Measurements from ENCODE around the gene C1orf116.
A peak's percentile ranks its signal among the peaks of the same experiment; 100 is the strongest.

Gene C1orf116

DNA sequence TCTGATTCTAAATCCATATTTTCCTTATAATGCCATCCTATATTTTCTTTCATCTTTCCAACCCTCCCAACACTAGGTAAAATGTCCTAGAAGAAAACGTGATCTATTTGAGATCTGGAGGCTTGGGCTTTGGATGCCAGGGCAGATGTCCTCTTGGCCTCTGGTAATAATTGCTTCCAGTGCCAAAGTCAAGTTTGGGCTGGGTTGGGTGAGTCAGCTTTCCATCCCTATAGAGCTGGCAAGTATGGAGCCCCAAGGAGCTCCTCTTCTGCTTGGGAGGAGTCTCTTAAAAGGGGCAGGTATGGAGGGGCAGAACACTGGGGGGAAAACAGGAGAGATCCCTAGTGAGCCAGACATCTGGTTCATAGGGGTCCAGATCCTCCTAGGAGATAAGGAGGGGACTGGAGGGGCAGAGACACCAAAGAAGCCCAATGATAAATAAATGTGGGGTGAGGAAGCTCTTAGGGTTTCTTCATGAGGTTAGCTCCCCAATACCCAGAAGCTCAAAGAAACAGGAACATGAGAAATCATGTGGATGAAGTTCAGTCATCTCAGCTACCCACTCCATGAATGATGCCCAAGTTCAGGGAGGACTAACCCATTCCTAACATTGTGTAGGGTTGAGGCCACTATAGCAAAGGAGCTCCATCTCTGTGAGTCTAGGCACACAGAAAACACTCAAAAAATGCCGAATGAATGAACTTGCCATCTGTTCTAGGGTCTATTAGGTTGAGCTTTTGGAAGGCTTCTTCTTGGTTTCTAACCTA is 3.5 kb downstream of the C1orf116 start:
- TF ChIP-seq, protein P1, sequence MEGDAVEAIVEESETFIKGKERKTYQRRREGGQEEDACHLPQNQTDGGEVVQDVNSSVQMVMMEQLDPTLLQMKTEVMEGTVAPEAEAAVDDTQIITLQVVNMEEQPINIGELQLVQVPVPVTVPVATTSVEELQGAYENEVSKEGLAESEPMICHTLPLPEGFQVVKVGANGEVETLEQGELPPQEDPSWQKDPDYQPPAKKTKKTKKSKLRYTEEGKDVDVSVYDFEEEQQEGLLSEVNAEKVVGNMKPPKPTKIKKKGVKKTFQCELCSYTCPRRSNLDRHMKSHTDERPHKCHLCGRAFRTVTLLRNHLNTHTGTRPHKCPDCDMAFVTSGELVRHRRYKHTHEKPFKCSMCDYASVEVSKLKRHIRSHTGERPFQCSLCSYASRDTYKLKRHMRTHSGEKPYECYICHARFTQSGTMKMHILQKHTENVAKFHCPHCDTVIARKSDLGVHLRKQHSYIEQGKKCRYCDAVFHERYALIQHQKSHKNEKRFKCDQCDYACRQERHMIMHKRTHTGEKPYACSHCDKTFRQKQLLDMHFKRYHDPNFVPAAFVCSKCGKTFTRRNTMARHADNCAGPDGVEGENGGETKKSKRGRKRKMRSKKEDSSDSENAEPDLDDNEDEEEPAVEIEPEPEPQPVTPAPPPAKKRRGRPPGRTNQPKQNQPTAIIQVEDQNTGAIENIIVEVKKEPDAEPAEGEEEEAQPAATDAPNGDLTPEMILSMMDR (conservative IDR thresholded peaks at IDR 0.05): no peak
- TF ChIP-seq ZFX (IDR thresholded peaks at IDR 0.05): no peak
- peak overlapping the region; percentile 95 for H3K27ac ChIP-seq

DNA sequence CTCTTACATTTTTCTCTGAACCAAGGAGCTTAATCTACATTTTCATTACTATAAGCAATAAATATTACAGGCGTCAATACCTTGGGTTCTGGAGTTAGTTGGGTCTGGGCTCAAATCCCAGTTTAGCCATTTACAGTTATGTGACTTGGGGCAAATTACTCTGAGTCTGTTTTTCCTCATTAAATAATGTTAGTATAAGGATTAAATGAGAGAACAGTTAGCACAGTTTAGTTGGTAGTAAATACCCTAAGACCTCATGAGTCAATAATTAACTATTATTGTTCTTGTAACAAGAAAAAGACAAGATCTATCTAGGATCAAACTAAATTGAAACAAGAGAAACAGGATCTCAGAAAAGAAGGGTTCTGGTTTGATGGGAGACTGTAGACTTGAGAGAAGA is 4.6 kb downstream of the C1orf116 start:
- peak overlapping the region; percentile 95 for H3K27ac ChIP-seq

DNA sequence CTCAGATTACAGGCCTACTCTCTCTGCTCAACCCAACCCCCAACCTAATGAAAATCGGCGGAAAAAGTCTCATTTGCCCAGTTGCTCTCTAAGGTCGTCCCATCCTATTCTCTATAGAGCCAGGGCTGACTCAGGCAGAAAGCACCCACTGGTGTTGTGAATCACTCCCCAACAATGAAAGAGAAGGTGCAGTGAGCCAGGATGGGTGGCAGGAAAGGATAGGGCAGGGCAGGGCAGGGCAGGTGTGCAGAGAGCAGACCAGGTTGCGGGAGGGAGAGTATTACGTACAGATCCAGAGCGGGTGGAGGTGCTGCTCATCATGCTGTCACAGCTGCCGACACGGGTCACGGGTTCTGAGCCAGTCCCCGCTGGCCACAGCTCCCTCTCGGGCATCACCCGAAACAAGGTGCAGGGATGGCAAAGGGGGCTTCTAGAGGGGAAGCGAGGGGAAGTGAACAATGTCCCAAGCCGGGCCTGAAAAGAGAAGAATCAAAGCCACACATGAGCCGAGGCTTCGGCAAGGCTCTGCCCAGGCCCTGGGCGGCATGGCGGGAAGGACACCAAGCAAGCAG is 5.3 kb downstream of the C1orf116 start:
- H3K27ac ChIP-seq: peak overlapping the region; percentile 95
- TF ChIP-seq, protein P1 (conservative IDR thresholded peaks at IDR 0.05): no peak
- 0 out of 2 replicates have a peak, but pooled peaks have one; percentile 14 for TF ChIP-seq ZFX (IDR thresholded peaks at IDR 0.05)

More for the DNA sequence above, 4.6 kb downstream of the C1orf116 start:
- TF ChIP-seq ZFX (IDR thresholded peaks at IDR 0.05): no peak
- TF ChIP-seq, protein P1 (conservative IDR thresholded peaks at IDR 0.05): no peak

DNA sequence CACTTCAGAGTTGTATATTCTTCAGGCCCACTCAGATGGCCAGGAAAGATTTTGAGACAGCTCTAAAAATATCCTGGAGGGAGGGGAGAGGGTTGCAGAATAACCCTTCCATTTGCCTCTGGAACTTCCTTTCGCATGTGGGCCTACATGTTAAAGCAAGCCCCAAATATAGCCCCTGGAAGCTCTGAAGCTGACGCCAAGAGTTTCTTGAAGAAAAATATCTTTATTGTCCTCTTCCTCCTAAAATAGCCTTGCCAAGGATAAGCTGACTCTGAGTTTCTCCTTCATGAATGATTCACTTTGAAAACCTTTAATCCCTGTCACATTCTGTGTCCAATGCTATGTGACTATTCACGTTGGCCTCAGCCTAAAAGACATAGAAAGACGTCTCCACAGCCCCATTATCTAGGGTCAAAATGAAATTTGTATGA is 6.4 kb downstream of the C1orf116 start:
- H3K27ac ChIP-seq: peak overlapping the region; percentile 82; the same call in 1 of the 2 replicates
- TF ChIP-seq, protein P1 (conservative IDR thresholded peaks at IDR 0.05): no peak
- no peak for TF ChIP-seq ZFX (IDR thresholded peaks at IDR 0.05)

DNA sequence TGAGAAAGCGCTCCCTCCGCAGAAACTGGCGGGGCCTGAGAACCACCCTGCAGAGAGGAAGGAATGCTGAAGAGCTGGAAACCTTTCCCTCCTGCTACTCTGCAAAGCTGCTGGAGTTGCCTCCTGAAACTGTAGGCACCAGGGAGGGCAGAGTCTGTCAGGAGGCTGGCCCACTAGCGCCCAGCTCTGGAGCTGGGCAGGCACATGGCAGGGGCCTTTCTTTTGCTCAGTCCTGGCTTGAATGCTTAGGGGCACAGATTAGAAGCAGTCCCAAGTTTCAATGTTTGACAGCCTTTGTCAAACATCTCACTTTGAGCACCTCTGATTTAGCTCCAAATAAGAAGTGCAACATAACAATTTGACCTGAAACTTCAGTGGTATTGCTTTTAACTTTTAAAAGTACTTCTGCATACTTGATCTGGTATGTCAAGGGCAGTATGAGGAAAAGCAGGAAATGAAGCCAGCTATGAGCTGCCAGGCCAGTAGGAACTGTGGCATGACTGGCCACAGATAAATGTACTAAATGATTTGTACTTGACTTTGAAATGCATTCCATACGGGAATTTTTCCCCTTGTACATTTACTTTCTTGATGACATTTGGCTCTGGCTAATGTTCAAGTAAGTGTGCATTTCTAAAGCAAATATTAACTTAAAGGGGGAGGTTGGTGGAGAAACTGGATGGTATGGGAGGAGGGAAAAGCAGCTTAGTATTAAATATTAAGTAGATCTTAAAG is 7.2 kb downstream of the C1orf116 start:
- peak overlapping the region; percentile 99 for H3K27ac ChIP-seq
- TF ChIP-seq, protein P1 (conservative IDR thresholded peaks at IDR 0.05): no peak
- no peak for TF ChIP-seq ZFX (IDR thresholded peaks at IDR 0.05)

DNA sequence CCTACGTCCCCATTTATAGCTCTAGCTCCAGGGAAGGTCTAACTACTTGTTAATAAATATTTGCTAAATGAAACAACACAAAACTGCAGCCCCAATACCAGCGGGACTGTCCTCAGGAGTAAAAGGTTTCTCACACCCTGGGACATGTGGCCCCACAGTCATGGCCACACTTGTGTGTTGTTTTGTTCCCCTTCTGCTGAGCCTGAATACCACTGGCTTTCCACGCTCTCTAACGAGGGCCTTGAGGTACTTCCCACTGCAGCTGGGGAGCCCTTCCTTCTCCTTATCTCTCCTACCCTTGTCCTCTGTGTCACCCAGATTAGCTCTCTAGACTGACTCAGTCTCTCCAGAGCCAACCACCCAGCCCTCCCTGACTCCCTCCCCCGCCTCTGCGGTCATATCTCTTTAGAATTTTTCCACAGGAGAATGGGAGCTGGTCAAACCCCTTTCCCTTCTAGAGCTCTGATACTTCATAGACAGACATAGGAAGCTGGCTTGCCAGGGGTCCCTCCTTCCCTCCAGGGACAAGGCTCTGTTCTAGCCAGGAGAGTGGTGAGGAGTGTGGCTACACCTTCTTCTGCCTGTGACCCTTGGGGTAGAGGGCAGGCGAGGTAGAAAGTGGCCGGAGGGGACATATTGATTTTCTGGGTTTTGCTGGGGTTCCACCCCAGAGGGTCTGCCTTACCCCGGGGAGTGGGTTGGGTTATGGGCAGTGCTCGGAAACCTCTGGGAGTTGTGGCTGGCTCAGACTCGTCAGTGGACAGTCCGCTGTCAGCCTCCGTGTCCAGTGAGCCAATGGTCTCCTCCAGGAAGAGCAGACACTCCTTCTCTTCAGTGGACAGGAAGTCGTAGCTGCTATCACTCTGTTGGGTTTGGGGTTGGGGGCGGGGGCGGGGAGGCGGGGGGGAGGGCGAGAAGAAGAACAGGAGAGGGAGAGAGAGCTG is 8.1 kb downstream of the C1orf116 start:
- TF ChIP-seq, protein P1 (conservative IDR thresholded peaks at IDR 0.05): no peak
- TF ChIP-seq ZFX (IDR thresholded peaks at IDR 0.05): no peak
- H3K27ac ChIP-seq: peak overlapping the region; percentile 99

Measured in C4-2B (cell line).